ENCODE measurements around the gene SH3BGR.

- TF ChIP-seq POLR2A (IDR thresholded peaks at IDR 0.05; ENCODE audit: low read length), result no peak
- no peak for TF ChIP-seq GATA1 (IDR thresholded peaks at IDR 0.05; ENCODE audit: low read depth, low read length)
Observed at GRCh38 chr21:39481886-39482285, 30.1 kb downstream of the SH3BGR start.
